Neural cell (in vitro differentiated cells): Measurements from ENCODE around the gene FGF12.

ENCODE experiments used
- RAD21 ChIP-seq: fragments of 450-650 bp; conservative IDR thresholded peaks from 2 replicates; pipeline ENCODE4 v1.6.1; 2014; ENCODE audit warnings: antibody characterized with exemption, mild to moderate bottlenecking, moderate library complexity
- TF ChIP-seq, protein P1 (sequence below): fragments of 450-650 bp; IDR thresholded peaks from 2 replicates; pipeline ENCODE4 v1.5.1; 2014; ENCODE audit warnings: antibody characterized with exemption, mild to moderate bottlenecking, moderate library complexity; ENCODE audit not compliant: poor library complexity, severe bottlenecking

DNA sequence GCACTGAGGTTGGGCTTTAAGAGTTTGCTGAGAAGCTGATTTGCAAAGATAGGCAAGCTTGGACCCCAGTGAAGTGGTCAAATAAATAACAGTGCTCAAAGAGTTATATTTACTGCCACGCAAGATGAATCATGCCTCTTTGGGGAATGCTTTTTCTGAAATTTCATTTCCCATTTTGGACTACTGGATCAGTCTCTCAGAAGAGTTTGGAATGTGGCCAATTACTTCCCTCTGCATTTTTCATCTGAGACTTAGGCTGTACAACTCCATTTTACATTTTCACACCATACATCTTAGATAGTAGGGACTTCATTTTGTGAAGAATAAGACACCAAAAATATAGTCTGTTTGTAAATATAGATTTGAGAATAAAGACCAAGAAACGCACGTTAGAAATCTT, 419.7 kb downstream of the FGF12 start:
- TF ChIP-seq, protein P1, sequence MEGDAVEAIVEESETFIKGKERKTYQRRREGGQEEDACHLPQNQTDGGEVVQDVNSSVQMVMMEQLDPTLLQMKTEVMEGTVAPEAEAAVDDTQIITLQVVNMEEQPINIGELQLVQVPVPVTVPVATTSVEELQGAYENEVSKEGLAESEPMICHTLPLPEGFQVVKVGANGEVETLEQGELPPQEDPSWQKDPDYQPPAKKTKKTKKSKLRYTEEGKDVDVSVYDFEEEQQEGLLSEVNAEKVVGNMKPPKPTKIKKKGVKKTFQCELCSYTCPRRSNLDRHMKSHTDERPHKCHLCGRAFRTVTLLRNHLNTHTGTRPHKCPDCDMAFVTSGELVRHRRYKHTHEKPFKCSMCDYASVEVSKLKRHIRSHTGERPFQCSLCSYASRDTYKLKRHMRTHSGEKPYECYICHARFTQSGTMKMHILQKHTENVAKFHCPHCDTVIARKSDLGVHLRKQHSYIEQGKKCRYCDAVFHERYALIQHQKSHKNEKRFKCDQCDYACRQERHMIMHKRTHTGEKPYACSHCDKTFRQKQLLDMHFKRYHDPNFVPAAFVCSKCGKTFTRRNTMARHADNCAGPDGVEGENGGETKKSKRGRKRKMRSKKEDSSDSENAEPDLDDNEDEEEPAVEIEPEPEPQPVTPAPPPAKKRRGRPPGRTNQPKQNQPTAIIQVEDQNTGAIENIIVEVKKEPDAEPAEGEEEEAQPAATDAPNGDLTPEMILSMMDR: no peak
- TF ChIP-seq RAD21: no peak
